HUDEP-2 (cell line): ENCODE measurements around the gene TAOK2.
A peak's percentile ranks its signal among the peaks of the same experiment; 100 is the strongest.

Source experiments
- DNase-seq, 76 experiments: peaks; one replicate each; lab custom pipeline; 2025; ENCODE audit not compliant: unreplicated experiment in 76 of 76; lab: John Stamatoyannopoulos, UW

Gene TAOK2

GRCh38 chr16:30041841-30042240 lies 68.2 kb downstream of the TAOK2 start:
- peak in 7 of 76 experiments; percentile 12 to 29 (median 21) for DNase-seq
